GM18508 (cell line): ENCODE results near the gene NOXRED1.

Experiments
- ATAC-seq: cut with Tn5 transposase; IDR thresholded peaks from one replicate; pipeline ENCODE4 v1.9.1; 2021; ENCODE audit warnings: moderate number of reproducible peaks; ENCODE audit not compliant: insufficient read depth, unreplicated experiment

Gene NOXRED1

DNA sequence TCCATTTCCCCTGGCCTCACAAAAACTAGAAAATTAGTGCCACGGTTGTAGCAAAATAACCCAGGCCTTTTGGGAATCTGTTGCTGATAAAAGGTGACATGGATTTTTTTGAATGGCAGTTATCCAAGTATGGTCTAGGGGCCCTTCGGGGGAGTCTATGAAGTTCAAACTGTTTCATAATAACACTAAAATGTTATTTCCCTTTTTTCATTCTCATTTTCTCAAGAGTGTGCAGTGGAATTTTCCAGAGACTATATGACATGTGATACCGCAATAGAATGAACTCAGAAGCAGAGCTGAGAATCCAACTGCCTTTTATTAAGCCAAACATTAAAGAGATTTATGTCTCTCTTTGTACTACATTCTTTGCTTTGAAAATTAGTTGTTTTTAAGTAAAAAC, 75.6 kb downstream of the NOXRED1 start:
- ATAC-seq, result no peak

DNA sequence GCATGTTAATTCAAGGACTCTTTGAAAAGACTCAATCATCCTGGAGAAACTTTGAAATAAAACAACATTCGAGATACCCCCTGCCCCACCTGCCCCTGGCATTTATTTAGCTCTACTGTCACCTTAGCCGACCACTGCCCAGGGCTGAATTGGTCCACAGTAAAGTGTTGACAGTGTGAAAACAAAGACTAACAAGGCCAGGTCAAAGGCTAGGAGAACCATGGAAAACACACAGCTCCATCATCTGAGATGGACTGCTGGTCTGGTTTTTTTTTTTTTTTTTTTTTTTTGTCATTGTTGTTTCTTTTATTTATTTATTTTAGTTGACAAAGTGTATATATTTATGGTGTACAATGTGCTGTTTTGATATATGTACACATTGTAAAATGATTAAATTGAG, 76.8 kb downstream of the NOXRED1 start:
- no peak for ATAC-seq

DNA sequence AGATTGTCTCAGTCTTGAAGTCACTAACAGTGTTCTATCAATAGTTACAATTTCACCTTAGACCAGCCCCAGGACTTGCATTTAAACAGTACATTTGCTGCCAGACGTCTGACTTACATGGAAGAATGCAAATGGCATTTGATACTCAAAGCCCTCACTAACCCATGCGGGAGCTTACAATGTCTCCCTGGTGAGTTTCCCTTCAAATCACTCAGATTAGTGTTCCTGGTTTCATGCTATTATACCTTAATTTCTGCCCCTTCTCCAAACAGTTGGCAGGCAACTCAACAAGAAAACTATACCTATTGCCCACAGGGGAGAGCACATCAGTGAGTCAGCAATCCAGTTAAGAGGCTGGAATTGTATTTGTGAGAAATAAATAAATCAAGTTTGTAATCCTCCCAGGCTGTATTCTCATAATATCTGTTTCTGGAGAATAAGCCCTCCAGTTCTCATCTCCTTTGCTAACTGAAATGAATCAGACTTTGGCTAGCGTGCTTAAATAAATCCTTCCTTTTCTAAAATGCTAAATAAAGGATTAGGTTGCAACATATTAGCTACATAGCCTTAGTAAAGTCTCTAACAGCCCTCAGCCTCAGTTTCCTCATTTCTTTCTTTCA, 78.8 kb downstream of the NOXRED1 start:
- ATAC-seq, result no peak
